ENCODE measurements around the gene ZDHHC1.

ZDHHC1 gene

DNA sequence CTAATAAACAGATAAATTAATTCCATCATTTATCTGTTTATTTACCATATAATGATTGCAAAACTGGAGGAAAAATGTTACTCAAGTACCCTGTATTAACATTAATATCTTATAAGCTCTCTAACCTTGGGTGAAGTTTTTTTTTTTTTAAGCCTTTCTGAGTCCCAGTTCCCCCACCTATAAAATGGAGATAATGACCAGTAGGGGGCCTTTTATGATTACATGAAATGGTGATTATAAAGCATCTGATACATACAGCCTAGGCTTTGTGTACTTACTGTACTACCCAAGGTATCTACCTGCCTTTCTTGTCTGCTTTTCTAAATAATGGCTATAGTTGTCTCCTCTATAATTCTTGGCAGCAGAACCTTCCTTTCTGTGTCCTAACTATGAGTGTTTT lies 67.1 kb downstream of the ZDHHC1 start (continued):
- TF ChIP-seq, protein P1, sequence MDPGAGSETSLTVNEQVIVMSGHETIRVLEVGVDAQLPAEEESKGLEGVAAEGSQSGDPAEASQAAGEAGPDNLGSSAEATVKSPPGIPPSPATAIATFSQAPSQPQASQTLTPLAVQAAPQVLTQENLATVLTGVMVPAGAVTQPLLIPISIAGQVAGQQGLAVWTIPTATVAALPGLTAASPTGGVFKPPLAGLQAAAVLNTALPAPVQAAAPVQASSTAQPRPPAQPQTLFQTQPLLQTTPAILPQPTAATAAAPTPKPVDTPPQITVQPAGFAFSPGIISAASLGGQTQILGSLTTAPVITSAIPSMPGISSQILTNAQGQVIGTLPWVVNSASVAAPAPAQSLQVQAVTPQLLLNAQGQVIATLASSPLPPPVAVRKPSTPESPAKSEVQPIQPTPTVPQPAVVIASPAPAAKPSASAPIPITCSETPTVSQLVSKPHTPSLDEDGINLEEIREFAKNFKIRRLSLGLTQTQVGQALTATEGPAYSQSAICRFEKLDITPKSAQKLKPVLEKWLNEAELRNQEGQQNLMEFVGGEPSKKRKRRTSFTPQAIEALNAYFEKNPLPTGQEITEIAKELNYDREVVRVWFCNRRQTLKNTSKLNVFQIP (CRISPR knock-in tag; IDR thresholded peaks at IDR 0.05; ENCODE audit: borderline replicate concordance, low read depth): no peak
- no peak for TF ChIP-seq ISL1 (CRISPR knock-in tag; IDR thresholded peaks at IDR 0.05)
- no peak for TF ChIP-seq TOX (CRISPR knock-in tag; IDR thresholded peaks at IDR 0.05; ENCODE audit: borderline replicate concordance)
- TF ChIP-seq ZFP3 (CRISPR knock-in tag; IDR thresholded peaks at IDR 0.05): no peak
- no peak for TF ChIP-seq GLIS3 (CRISPR knock-in tag; IDR thresholded peaks at IDR 0.05)
- TF ChIP-seq, protein P2, sequence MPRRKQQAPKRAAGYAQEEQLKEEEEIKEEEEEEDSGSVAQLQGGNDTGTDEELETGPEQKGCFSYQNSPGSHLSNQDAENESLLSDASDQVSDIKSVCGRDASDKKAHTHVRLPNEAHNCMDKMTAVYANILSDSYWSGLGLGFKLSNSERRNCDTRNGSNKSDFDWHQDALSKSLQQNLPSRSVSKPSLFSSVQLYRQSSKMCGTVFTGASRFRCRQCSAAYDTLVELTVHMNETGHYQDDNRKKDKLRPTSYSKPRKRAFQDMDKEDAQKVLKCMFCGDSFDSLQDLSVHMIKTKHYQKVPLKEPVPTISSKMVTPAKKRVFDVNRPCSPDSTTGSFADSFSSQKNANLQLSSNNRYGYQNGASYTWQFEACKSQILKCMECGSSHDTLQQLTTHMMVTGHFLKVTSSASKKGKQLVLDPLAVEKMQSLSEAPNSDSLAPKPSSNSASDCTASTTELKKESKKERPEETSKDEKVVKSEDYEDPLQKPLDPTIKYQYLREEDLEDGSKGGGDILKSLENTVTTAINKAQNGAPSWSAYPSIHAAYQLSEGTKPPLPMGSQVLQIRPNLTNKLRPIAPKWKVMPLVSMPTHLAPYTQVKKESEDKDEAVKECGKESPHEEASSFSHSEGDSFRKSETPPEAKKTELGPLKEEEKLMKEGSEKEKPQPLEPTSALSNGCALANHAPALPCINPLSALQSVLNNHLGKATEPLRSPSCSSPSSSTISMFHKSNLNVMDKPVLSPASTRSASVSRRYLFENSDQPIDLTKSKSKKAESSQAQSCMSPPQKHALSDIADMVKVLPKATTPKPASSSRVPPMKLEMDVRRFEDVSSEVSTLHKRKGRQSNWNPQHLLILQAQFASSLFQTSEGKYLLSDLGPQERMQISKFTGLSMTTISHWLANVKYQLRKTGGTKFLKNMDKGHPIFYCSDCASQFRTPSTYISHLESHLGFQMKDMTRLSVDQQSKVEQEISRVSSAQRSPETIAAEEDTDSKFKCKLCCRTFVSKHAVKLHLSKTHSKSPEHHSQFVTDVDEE (CRISPR knock-in tag; IDR thresholded peaks at IDR 0.05): no peak
- TF ChIP-seq CSDC2 (CRISPR knock-in tag; IDR thresholded peaks at IDR 0.05): no peak
- TF ChIP-seq ZNF8 (CRISPR knock-in tag; IDR thresholded peaks at IDR 0.05): no peak
- no peak for TF ChIP-seq TCF4 (CRISPR knock-in tag; IDR thresholded peaks at IDR 0.05; ENCODE audit: borderline replicate concordance)
- TF ChIP-seq OSR1 (CRISPR knock-in tag; IDR thresholded peaks at IDR 0.05): no peak

DNA sequence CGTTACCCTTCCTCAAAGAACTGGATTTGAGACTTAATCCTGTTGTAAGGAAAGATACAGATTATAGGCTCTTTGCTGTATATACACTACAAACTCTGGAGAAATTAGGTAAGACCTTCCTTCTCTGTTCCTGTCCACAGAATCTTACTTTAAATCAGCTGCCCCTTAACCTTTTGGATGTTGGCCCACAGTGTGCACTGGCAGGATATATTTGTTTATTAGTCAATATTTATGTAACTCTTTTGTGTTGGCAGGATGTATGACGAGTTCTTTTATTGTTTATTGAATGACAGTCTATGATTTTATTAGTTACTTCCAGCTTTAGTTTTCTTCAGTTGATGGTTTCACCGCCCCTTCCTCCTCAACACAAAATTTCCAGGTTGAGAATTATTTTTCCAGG lies 69.9 kb downstream of the ZDHHC1 start:
- no peak for ATAC-seq
- no peak for TF ChIP-seq ESRRG (CRISPR knock-in tag; IDR thresholded peaks at IDR 0.05)
- TF ChIP-seq RARB (CRISPR knock-in tag; IDR thresholded peaks at IDR 0.05): no peak
- no peak for TF ChIP-seq GLIS3 (CRISPR knock-in tag; IDR thresholded peaks at IDR 0.05)
- no peak for TF ChIP-seq ZFP3 (CRISPR knock-in tag; IDR thresholded peaks at IDR 0.05)
- TF ChIP-seq ZC3H10 (CRISPR knock-in tag; IDR thresholded peaks at IDR 0.05): no peak
- no peak for TF ChIP-seq TCF4 (CRISPR knock-in tag; IDR thresholded peaks at IDR 0.05; ENCODE audit: borderline replicate concordance)
- TF ChIP-seq TOX (CRISPR knock-in tag; IDR thresholded peaks at IDR 0.05; ENCODE audit: borderline replicate concordance): no peak
- no peak for TF ChIP-seq BACH2 (CRISPR knock-in tag; IDR thresholded peaks at IDR 0.05; ENCODE audit: borderline replicate concordance)
- TF ChIP-seq, protein P3, sequence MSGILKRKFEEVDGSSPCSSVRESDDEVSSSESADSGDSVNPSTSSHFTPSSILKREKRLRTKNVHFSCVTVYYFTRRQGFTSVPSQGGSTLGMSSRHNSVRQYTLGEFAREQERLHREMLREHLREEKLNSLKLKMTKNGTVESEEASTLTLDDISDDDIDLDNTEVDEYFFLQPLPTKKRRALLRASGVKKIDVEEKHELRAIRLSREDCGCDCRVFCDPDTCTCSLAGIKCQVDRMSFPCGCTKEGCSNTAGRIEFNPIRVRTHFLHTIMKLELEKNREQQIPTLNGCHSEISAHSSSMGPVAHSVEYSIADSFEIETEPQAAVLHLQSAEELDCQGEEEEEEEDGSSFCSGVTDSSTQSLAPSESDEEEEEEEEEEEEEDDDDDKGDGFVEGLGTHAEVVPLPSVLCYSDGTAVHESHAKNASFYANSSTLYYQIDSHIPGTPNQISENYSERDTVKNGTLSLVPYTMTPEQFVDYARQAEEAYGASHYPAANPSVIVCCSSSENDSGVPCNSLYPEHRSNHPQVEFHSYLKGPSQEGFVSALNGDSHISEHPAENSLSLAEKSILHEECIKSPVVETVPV (CRISPR knock-in tag; IDR thresholded peaks at IDR 0.05): no peak
- TF ChIP-seq ZNF70 (CRISPR knock-in tag; IDR thresholded peaks at IDR 0.05): no peak
- TF ChIP-seq ZFP30 (CRISPR knock-in tag; IDR thresholded peaks at IDR 0.05): no peak
- TF ChIP-seq ISL1 (CRISPR knock-in tag; IDR thresholded peaks at IDR 0.05): no peak
- TF ChIP-seq PPARA (CRISPR knock-in tag; IDR thresholded peaks at IDR 0.05; ENCODE audit: borderline replicate concordance): no peak
- no peak for TF ChIP-seq SNAI2 (CRISPR knock-in tag; IDR thresholded peaks at IDR 0.05)
- TF ChIP-seq CSDC2 (CRISPR knock-in tag; IDR thresholded peaks at IDR 0.05): no peak
- TF ChIP-seq, protein P4, sequence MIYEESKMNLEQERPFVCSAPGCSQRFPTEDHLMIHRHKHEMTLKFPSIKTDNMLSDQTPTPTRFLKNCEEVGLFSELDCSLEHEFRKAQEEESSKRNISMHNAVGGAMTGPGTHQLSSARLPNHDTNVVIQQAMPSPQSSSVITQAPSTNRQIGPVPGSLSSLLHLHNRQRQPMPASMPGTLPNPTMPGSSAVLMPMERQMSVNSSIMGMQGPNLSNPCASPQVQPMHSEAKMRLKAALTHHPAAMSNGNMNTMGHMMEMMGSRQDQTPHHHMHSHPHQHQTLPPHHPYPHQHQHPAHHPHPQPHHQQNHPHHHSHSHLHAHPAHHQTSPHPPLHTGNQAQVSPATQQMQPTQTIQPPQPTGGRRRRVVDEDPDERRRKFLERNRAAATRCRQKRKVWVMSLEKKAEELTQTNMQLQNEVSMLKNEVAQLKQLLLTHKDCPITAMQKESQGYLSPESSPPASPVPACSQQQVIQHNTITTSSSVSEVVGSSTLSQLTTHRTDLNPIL (CRISPR knock-in tag; IDR thresholded peaks at IDR 0.05; ENCODE audit: low read depth): no peak
- TF ChIP-seq ZNF565 (CRISPR knock-in tag; conservative IDR thresholded peaks at IDR 0.05; ENCODE audit: low read depth): no peak

DNA sequence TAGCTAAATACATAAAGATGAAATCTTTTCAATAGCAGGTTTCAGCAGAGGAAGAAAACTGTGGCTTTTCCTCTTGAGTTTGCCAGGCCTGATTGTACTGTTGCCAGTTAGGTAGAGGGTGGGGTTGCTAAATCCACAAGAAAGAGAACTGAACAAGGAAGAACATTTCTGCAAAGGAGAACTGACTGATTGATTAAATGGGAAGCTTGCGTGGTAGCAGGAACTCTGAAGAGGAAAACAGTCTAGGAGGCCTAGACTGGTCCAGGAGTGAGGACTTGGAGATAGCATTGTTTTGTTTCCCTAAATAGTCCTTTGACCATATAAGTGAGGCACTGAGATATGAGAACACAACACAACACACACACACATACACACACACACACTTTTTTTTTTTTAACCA lies 70.9 kb downstream of the ZDHHC1 start:
- ATAC-seq: no peak
- TF ChIP-seq ZNF565 (CRISPR knock-in tag; conservative IDR thresholded peaks at IDR 0.05; ENCODE audit: low read depth): no peak
- no peak for TF ChIP-seq CSDC2 (CRISPR knock-in tag; IDR thresholded peaks at IDR 0.05)
- no peak for TF ChIP-seq BACH2 (CRISPR knock-in tag; IDR thresholded peaks at IDR 0.05; ENCODE audit: borderline replicate concordance)
- TF ChIP-seq, protein P2 (CRISPR knock-in tag; IDR thresholded peaks at IDR 0.05): no peak
- TF ChIP-seq, protein P5, sequence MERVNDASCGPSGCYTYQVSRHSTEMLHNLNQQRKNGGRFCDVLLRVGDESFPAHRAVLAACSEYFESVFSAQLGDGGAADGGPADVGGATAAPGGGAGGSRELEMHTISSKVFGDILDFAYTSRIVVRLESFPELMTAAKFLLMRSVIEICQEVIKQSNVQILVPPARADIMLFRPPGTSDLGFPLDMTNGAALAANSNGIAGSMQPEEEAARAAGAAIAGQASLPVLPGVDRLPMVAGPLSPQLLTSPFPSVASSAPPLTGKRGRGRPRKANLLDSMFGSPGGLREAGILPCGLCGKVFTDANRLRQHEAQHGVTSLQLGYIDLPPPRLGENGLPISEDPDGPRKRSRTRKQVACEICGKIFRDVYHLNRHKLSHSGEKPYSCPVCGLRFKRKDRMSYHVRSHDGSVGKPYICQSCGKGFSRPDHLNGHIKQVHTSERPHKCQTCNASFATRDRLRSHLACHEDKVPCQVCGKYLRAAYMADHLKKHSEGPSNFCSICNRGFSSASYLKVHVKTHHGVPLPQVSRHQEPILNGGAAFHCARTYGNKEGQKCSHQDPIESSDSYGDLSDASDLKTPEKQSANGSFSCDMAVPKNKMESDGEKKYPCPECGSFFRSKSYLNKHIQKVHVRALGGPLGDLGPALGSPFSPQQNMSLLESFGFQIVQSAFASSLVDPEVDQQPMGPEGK (CRISPR knock-in tag; IDR thresholded peaks at IDR 0.05; ENCODE audit: borderline replicate concordance): no peak
- no peak for TF ChIP-seq GLIS3 (CRISPR knock-in tag; IDR thresholded peaks at IDR 0.05)
- TF ChIP-seq, protein P3 (CRISPR knock-in tag; IDR thresholded peaks at IDR 0.05): no peak
- no peak for TF ChIP-seq ZNF70 (CRISPR knock-in tag; IDR thresholded peaks at IDR 0.05)
- no peak for TF ChIP-seq ARNTL (CRISPR knock-in tag; IDR thresholded peaks at IDR 0.05; ENCODE audit: borderline replicate concordance, low read depth)
- no peak for TF ChIP-seq PPARA (CRISPR knock-in tag; IDR thresholded peaks at IDR 0.05; ENCODE audit: borderline replicate concordance)

All from SK-N-SH treated with all-trans-retinoic acid at 6 μM for 48 hours (cell line).